HG03571 (cell line): ENCODE results near the gene PMPCA.
"Not testable (repeated sequence)": the region's sequence is repeated elsewhere in the genome, so short reads cannot be mapped to it uniquely, and the experiment has no call there.

ENCODE experiments used
- ATAC-seq: cut with Tn5 transposase; IDR thresholded peaks from one replicate; pipeline ENCODE4 v1.9.1; 2021; ENCODE audit not compliant: unreplicated experiment

PMPCA gene

GRCh38 chr9:136409557-136410455, 652 bp upstream of the PMPCA start:
- ATAC-seq, result peak; percentile 17

GRCh38 chr9:136411378-136411777, 920 bp downstream of the PMPCA start:
- no peak for ATAC-seq

GRCh38 chr9:136412962-136413361, 2.5 kb downstream of the PMPCA start:
- ATAC-seq, result no peak

GRCh38 chr9:136416427-136416826, 6.0 kb downstream of the PMPCA start:
- no peak for ATAC-seq

GRCh38 chr9:136416914-136417313, 6.5 kb downstream of the PMPCA start:
- ATAC-seq, result no peak

- ATAC-seq, result no peak
Observed at GRCh38 chr9:136418182-136419091, 8.0 kb downstream of the PMPCA start.

GRCh38 chr9:136419092-136419420, 8.6 kb downstream of the PMPCA start:
- ATAC-seq, result no peak

- no peak for ATAC-seq
Observed at GRCh38 chr9:136421791-136422190, 11.3 kb downstream of the PMPCA start.

- ATAC-seq, result no peak
Observed at GRCh38 chr9:136422876-136423275, 12.4 kb downstream of the PMPCA start.

- ATAC-seq, result no peak
Observed at GRCh38 chr9:136423432-136424146, 13.1 kb downstream of the PMPCA start.

- ATAC-seq, result no peak
Observed at GRCh38 chr9:136424750-136425362, 14.4 kb downstream of the PMPCA start.

- ATAC-seq, result not testable (repeated sequence)
Observed at GRCh38 chr9:136425367-136425766, 14.9 kb downstream of the PMPCA start.

- ATAC-seq, result no peak
Observed at GRCh38 chr9:136426787-136427186, 16.3 kb downstream of the PMPCA start.

- no peak for ATAC-seq
Observed at GRCh38 chr9:136429075-136429628, 18.7 kb downstream of the PMPCA start.

- no peak for ATAC-seq
Observed at GRCh38 chr9:136429683-136430491, 19.4 kb downstream of the PMPCA start.

GRCh38 chr9:136430588-136431234, 20.3 kb downstream of the PMPCA start:
- ATAC-seq, result no peak

GRCh38 chr9:136431782-136432350, 21.4 kb downstream of the PMPCA start:
- no peak for ATAC-seq

GRCh38 chr9:136432591-136432990, 22.1 kb downstream of the PMPCA start:
- no peak for ATAC-seq
